ENCODE results near the gene FAM13C. TPM values are rescaled to one million over a fixed set of nuclear protein-coding genes. Genes with fewer than 3 reads are reported as not detected.

The FAM13C gene
- total RNA-seq, 1 donor from 2014 or later, result not detected

- TF ChIP-seq, protein P1, sequence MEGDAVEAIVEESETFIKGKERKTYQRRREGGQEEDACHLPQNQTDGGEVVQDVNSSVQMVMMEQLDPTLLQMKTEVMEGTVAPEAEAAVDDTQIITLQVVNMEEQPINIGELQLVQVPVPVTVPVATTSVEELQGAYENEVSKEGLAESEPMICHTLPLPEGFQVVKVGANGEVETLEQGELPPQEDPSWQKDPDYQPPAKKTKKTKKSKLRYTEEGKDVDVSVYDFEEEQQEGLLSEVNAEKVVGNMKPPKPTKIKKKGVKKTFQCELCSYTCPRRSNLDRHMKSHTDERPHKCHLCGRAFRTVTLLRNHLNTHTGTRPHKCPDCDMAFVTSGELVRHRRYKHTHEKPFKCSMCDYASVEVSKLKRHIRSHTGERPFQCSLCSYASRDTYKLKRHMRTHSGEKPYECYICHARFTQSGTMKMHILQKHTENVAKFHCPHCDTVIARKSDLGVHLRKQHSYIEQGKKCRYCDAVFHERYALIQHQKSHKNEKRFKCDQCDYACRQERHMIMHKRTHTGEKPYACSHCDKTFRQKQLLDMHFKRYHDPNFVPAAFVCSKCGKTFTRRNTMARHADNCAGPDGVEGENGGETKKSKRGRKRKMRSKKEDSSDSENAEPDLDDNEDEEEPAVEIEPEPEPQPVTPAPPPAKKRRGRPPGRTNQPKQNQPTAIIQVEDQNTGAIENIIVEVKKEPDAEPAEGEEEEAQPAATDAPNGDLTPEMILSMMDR (conservative IDR thresholded peaks at IDR 0.05; ENCODE audit: low read depth, low read length), result no peak
- H3K4me3 ChIP-seq (ENCODE audit: low read depth, low read length), result no peak overlapping the region
- DNase-seq (ENCODE audit: low read depth), result no peak
Measured at GRCh38 chr10:59381687-59382086, 19.3 kb upstream of the FAM13C start.

DNA sequence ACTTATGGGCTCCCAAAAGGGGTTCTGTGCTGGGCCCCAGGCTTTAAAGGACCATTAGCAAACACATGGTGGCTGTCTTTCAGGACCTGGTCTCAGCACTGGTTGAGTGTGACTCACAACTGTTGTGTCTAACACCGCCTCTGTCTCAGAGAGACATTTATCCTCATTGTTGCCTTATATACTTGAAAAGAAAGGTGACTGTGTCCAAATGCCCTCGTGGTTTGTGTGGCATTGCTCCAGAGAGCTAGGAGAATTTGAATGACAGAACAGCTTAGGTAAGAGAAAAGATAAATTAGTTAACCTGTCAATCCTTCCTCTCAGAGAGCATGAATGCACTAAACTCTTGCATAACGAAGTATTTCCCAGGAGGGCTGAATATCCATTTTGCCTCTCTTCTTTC is 14.5 kb upstream of the FAM13C start:
- TF ChIP-seq, protein P1 (conservative IDR thresholded peaks at IDR 0.05; ENCODE audit: low read depth, low read length), result no peak
- DNase-seq (ENCODE audit: low read depth), result no peak
- no peak overlapping the region for H3K4me3 ChIP-seq (ENCODE audit: low read depth, low read length)

DNA sequence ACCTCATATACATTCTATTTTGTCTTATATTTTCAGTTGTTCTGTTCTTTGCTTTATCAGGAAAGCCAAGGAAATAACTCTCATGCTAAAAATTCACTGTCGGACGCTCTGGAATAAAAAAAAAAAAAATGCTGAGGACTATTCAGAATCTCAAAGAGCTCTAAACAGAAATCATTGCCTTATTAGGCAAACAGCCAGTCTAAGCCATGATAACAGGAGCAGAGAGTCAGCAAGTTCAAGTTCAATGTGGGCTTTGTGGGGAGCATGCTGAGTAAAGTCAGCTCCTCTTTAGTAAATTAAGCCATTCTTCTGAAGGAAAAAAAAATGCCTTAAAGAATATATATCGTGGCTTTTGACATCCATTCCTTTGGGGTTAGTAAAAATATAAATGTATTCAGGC is 13.6 kb upstream of the FAM13C start:
- DNase-seq (ENCODE audit: low read depth), result no peak
- H3K4me3 ChIP-seq (ENCODE audit: low read depth, low read length), result no peak overlapping the region
- TF ChIP-seq, protein P1 (conservative IDR thresholded peaks at IDR 0.05; ENCODE audit: low read depth, low read length), result no peak

DNA sequence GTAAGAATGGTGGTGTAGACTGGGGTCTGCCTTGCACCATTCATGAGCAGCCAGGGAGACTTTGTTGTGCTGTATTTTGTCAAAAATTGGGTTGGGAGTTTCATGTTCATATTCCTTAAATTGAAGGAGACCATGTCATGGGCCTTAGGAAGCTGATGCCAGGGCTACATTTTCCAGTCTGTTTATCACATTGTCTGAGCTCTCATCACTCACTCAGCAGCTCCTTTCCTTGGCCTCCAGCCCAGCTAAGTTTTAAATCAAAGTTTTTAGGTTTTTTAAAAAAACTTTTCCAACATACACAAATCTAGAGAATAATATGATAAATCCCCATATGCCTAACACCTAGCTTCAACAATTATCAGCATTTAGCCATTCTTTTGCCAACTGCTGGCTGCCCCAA is 12.6 kb upstream of the FAM13C start:
- TF ChIP-seq, protein P1 (conservative IDR thresholded peaks at IDR 0.05; ENCODE audit: low read depth, low read length), result no peak
- no peak for DNase-seq (ENCODE audit: low read depth)

DNA sequence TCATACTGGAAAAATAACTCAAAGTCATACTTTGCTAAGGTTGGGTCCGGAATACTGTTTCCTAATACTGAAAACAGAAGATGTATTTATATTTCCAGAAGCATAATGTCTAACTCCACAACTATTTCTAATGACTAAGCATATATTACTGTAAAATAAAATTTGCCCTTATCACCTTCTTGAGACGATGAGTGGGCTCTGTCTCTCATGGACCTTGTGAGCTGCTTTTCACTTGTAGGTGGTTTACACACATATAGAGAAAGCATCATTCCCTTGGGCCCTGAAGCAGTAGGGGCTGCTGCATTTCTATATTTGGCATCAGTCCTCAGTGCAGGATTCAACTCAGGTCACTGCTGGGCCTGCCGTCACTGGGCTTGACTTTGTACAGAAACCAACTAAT is 10.7 kb upstream of the FAM13C start:
- H3K4me3 ChIP-seq (ENCODE audit: low read depth, low read length), result no peak overlapping the region
- no peak for DNase-seq (ENCODE audit: low read depth)
- TF ChIP-seq, protein P1 (conservative IDR thresholded peaks at IDR 0.05; ENCODE audit: low read depth, low read length), result no peak

More for the DNA sequence above, 12.6 kb upstream of the FAM13C start:
- H3K4me3 ChIP-seq (ENCODE audit: low read depth, low read length), result no peak overlapping the region

DNA sequence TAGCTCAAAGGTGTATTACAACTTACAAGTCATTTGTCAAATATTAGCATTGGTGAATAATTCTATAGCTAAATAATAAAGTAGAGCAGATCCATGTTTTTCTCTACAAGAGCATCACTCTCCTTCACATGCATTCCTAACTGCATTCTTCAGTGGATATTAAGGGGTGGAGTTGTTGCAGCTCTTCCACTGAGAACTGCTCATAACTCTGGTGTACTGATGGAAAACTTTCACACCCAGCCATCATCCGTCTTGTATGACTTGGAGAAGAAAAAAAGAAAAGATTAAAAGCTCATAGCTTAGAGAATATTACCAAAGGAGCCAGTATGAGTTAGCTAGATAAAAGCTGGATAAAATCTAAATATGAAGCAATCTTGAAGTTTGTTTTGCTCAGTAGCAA is 10.2 kb upstream of the FAM13C start:
- no peak overlapping the region for H3K4me3 ChIP-seq (ENCODE audit: low read depth, low read length)
- TF ChIP-seq, protein P1 (conservative IDR thresholded peaks at IDR 0.05; ENCODE audit: low read depth, low read length), result no peak
- no peak for DNase-seq (ENCODE audit: low read depth)

DNA sequence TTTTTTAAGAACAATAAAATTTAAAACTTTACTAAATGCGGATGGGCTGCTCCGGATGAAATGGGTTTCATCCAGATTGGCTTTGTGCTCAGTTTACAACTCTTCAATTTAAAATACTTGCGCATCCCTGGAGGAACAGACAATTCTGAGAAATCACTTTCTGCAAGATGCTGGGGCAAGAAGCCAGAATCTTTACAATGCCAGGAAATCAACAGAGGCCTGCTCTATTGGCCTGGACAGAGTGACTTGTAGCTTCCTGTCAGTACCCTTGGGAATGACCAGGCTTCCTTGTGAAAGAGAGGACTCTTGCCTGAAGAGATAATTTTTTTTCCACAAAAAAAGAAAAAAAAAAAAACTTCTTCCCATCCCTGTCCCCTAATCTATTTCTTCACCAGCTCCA is 3.9 kb upstream of the FAM13C start:
- TF ChIP-seq, protein P1 (conservative IDR thresholded peaks at IDR 0.05; ENCODE audit: low read depth, low read length), result no peak
- no peak overlapping the region for H3K4me3 ChIP-seq (ENCODE audit: low read depth, low read length)
- no peak for DNase-seq (ENCODE audit: low read depth)

Measured in epithelial cell of proximal tubule (primary cell).